NCI-H446 treated with DMSO at 0.1 percent for 48 hours (cell line): ENCODE results near the gene BHMT.
A peak's percentile ranks its signal among the peaks of the same experiment; 100 is the strongest.
"Not testable (repeated sequence)": the region's sequence is repeated elsewhere in the genome, so short reads cannot be mapped to it uniquely, and the experiment has no call there.

Experiments used
- DNase-seq: peaks from one replicate; lab custom pipeline; 2025; lab: John Stamatoyannopoulos, UW

BHMT gene

GRCh38 chr5:79111960-79112702 is 522 bp downstream of the BHMT start:
- DNase-seq: no peak

- DNase-seq: no peak
These were observed 1.1 kb downstream of the BHMT start for GRCh38 chr5:79112703-79113058.

DNA sequence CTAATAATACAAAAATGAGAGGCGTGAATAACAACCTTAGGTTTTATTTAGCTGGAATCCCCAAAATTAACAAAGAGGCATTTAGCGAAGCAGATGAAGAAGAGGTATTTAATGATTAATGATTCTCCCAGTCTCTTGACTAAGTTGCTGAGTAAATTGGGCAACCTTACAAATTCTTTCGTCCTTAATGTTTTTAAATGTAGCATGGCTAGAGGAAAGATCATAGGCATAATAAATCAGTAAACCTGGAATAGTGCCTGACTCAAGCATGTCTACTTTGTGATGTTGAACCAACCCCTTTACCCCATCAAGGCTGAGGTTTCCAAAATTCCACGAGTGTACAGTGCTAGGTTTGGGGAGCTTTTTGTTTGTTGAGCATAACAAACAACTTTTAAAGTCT is 7.9 kb downstream of the BHMT start:
- no peak for DNase-seq

- DNase-seq: no peak
These were observed 8.6 kb downstream of the BHMT start for GRCh38 chr5:79120221-79120620.

DNA sequence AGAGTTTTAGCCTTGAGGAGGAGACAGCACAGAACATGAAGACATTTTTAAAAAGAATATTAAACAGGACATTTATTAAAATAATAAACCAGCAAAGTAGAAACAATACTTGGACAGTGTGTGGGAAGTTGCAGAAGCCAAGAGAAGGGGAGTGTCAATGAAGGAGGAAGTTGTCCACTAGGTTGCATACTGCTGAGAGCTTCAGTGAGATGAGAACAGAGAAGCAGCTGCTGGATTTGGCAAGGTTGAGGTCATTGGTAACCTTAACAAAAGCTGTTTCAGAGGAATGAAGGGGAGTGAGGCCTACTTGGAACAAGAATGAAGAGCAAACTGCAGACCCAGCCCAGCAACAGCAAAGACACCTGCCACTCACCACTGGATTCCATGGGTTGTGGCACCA is 11.4 kb downstream of the BHMT start:
- no peak for DNase-seq

- DNase-seq: no peak
These were observed 13.0 kb downstream of the BHMT start for GRCh38 chr5:79124607-79125006.

DNA sequence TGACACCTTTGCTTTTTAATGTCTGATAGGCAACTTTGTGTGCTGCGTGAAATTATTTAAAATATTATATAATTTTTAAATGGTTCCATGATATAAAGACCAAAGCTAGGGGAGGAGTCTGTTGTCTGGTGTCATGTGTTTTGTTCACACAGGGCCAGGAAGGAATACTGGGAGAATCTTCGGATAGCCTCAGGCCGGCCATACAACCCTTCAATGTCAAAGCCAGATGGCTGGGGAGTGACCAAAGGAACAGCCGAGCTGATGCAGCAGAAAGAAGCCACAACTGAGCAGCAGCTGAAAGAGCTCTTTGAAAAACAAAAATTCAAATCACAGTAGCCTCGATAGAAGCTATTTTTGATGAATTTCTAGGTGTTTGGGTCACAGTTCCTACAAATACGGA is 19.2 kb downstream of the BHMT start:
- no peak for DNase-seq

DNA sequence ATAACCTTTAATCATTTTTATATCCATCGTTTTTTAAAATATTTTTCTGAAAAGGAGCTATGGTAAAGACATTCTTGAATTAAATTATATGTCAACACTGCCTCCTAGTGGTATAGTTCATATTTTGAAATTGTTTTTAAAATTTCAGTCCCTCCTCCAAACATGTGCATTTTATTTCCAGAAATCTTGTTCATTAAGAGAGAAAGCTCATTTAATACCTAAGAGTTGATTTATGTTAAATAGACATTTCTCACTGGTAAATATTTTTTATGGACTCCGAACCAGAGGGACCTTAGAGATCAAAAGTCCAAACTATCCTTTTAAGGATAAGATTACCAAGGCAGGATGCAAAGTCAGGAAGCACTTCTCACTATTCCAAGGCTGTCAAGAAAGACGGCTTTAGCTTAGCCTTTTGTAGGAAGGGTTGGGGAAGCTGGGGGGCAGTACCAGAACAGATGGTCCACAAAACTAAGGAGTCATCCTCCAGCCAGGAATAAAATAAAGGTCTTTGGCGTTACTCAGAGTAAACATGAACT is 21.6 kb downstream of the BHMT start:
- peak; percentile 19 for DNase-seq

- peak; percentile 31 for DNase-seq
These were observed 22.2 kb downstream of the BHMT start for GRCh38 chr5:79133657-79134451.

DNA sequence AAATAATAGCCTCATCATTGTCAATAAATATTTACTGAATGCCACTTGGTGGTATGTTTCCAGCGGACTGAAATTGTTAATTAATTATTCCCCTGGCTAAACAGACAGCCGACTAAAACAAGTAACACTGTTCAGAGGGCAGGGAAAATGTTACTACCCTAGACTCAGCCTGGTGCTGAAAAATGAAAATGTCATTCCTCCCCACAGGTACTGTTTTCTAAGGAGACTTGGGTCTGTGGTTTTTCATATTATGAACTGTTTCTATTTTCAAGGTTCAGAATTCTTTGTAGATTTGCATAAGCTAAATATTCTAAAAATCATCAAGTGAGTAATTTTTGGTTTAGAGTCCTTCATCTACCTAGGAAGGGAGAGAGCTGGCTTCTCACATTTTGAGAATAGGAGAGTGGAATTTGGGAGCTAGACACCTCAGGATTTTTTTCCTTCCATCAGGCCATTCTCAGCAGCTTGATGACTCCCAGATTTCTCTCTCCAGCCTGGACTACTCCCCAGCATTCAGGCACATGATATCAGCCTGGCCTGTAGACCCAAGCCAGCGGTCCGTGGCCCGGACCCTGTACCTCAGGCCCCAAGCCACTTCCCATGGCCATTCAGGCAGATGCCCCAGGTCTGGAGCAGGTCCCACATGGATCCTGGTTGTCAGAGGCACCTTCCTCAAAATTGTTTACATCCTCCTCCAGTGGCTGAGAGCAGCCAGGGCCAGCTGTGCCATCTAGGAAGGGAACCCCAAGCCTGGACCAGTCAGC is 24.4 kb downstream of the BHMT start:
- DNase-seq: no peak

- no peak for DNase-seq
These were observed 25.0 kb downstream of the BHMT start for GRCh38 chr5:79136618-79137017.

DNA sequence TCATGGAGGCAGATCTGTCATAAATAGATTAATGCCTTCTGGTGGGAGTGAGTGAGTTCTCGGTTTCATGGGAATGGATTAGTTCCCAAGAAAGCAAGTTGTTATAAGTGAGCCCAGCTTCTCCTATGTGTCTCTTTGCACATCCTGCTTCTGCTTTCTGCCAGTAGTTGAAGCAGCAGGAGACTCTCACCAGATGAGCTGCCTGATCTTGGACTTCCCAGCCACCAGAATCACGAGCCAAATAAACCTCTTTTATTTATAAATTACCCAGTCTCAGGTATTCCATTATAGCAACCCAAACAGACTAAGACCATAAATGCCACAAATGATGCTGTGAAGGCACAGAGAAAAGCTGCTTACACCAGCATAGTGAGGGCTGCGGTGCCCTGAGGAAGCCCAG is 28.9 kb downstream of the BHMT start:
- no peak for DNase-seq

GRCh38 chr5:79143684-79144379 is 32.2 kb downstream of the BHMT start:
- no peak for DNase-seq

GRCh38 chr5:79147076-79147475 is 35.5 kb downstream of the BHMT start:
- DNase-seq: no peak

GRCh38 chr5:79149433-79149832 is 37.8 kb downstream of the BHMT start:
- DNase-seq: no peak

- DNase-seq: no peak
These were observed 40.5 kb downstream of the BHMT start for GRCh38 chr5:79151942-79152671.

- DNase-seq: no peak
These were observed 45.7 kb downstream of the BHMT start for GRCh38 chr5:79157305-79157704.

- DNase-seq: not testable (repeated sequence)
These were observed 50.0 kb downstream of the BHMT start for GRCh38 chr5:79161647-79162046.

- DNase-seq: no peak
These were observed 56.4 kb downstream of the BHMT start for GRCh38 chr5:79168031-79168430.

DNA sequence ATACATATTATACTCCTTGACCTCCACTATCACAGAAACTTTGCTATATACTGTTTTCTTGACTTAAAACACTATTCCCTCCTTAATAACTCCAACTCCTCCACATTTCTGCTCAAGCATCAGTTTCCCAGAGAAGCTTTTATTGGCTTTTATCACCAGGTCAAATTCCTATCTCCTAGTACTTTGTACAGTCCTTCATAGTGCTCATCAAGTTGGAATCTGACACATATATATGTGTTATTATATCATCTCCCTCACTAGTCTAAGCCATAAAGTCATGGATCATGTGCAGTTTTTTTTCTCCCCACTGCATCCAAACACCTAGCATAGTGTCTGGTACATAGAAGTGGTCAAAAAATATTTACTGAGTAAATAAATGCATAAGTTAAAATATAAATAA is 59.1 kb downstream of the BHMT start:
- DNase-seq: no peak

DNA sequence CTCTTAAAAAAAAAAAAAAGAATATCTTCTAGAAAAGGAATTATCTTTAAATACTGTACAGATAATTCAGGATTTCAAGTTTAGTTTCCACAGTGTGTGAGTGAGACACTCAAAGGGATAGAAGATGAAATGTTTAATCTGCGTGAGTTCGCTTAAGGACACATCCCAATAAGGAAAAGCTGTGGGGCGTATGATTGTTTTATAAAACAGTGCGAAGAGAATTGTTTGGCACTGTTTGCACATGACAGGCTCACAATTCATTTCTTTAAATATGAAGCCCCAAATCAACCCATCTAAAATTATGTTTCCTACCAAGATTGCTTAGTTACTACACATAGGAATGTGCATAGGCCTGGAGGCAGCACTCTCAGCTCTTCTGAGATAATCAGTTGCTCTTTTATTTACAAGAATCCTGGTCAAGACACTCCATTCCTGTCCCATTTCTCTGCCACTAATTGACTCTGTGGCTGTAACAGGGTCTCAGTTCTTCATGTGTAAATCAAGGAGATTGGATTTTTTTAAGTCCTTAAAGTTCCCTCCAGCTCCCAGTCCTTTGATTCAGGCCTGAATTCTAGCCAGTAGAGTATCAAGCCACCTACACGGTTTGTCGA is 60.1 kb downstream of the BHMT start:
- DNase-seq: no peak
